ENCODE measurements around the gene ARL13B.

GRCh38 chr3:94001191-94001590, 21.2 kb downstream of the ARL13B start:
- TF ChIP-seq CTCF (conservative IDR thresholded peaks at IDR 0.05; ENCODE audit: low read depth, low read length) (no peak), EZH2 (IDR thresholded peaks at IDR 0.05; ENCODE audit: borderline replicate concordance, low read depth, low read length, poor library complexity, severe bottlenecking) (no peak)

Data from A673 (cell line).